ENCODE results near the gene RAB40B.

RAB40B gene

DNA sequence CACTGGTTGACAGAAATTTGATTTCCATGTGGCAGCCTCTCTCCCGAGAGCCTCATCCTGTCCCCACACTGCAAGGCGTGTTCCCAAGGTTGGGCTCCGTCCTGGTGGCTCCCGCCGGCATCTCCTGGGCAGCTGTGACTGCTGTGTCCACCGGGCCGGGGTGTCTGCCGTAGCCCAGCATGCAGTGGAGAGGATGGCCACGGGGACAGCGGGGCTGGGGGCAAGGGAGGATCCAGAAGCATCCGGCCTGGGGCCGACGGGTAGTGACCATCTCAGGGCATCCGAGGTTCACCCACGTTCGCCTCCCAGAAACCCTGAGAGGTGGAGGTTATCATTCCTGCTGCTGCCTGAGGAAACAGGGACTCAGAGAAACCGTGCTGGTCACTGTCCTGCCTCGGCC lies 7.3 kb upstream of the RAB40B start:
- Histone ChIP-seq H3K27me3 (ENCODE audit: control insufficient read depth, insufficient read depth, low read length) (no peaks in the 10 kb centered on the region), H3K4me1 (no peaks in the 10 kb centered on the region), H3K4me3 (ENCODE audit: low read depth, low read length) (no peak overlapping the region), H3K9me3 (ENCODE audit: control insufficient read depth, low read length) (no peaks in the 10 kb centered on the region), H3K27ac (no peak overlapping the region), H2AFZ (no peak overlapping the region), H3K4me2 (ENCODE audit: low read length) (no peak overlapping the region), H3K9ac (no peak overlapping the region), H3K79me2 (no peaks in the 10 kb centered on the region), H3K36me3 (ENCODE audit: control insufficient read depth, insufficient read depth, low read length) (no peaks in the 10 kb centered on the region)
- TF ChIP-seq, protein P1, sequence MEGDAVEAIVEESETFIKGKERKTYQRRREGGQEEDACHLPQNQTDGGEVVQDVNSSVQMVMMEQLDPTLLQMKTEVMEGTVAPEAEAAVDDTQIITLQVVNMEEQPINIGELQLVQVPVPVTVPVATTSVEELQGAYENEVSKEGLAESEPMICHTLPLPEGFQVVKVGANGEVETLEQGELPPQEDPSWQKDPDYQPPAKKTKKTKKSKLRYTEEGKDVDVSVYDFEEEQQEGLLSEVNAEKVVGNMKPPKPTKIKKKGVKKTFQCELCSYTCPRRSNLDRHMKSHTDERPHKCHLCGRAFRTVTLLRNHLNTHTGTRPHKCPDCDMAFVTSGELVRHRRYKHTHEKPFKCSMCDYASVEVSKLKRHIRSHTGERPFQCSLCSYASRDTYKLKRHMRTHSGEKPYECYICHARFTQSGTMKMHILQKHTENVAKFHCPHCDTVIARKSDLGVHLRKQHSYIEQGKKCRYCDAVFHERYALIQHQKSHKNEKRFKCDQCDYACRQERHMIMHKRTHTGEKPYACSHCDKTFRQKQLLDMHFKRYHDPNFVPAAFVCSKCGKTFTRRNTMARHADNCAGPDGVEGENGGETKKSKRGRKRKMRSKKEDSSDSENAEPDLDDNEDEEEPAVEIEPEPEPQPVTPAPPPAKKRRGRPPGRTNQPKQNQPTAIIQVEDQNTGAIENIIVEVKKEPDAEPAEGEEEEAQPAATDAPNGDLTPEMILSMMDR (IDR thresholded peaks at IDR 0.05), result no peak

DNA sequence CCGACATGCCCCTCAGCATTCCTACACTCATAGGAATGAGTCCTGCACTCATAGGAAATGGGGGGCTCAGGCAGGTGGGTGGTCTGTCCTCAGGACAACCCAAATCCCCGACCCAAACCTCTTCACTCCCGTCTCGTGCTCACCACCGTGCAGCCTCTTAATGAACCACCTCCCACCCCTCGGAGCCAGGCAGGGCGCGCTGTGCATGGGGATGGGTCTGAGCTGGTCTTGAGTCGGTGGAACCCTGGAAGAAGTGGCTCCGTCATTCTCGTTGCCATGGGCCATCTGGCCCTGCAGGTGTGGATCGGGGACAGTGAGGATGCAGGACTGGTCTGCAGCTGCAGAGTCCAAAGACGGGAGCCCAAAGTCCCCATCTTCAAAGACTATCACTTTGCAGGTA lies 6.4 kb upstream of the RAB40B start:
- Histone ChIP-seq H2AFZ (no peak overlapping the region), H3K4me2 (ENCODE audit: low read length) (no peak overlapping the region)

DNA sequence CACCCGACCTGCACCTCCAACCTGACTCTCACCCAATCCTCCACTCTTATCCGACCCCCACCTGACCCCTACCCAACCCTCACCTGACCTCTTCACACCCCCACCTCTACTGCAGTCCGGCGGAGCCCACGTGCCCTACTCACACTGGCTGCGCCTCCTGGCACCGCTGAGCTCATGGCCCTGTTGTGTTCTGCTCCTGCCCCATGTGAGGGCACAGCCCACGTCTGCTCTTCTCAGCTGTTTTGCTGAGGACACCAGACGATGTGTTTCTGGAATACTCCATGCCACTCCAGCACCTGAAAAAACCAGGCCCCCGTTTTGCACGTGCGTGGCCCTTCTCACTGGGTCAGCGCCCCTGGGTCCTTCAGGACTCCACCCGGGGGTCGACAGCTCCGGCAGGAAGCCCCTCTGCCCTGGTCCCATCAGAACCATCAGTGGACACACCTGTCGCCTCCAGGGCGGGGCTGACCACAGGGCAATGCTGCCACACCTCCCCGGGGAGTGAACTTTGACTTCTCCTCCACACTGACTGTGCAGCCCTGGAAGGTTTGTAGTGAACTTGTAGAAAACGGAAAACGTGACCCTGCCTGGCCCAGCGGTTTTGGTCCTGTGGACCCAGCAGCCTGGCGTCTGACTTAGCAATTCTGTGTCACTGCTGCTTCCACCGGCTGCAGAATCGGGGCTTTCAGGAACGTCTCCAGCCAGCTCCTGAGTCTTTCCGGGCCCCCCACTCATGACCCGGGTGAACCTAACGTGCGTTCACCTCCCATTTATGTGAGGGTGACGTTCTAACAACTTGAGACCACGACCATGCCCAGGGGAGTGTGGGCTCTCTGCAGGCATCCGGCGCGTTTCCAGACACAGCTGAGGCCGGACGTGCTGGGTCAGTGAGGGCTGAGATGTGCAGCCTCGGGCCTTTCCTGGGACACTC lies 5.7 kb upstream of the RAB40B start:
- TF ChIP-seq, protein P1 (IDR thresholded peaks at IDR 0.05), result no peak
- Histone ChIP-seq H3K4me3 (ENCODE audit: low read depth, low read length) (no peak overlapping the region), H3K36me3 (ENCODE audit: control insufficient read depth, insufficient read depth, low read length) (no peaks in the 10 kb centered on the region), H3K9ac (no peak overlapping the region), H2AFZ (no peak overlapping the region), H3K4me1 (no peaks in the 10 kb centered on the region), H3K27ac (no peak overlapping the region), H3K4me2 (ENCODE audit: low read length) (no peak overlapping the region), H3K9me3 (ENCODE audit: control insufficient read depth, low read length) (no peaks in the 10 kb centered on the region), H3K27me3 (ENCODE audit: control insufficient read depth, insufficient read depth, low read length) (no peaks in the 10 kb centered on the region), H3K79me2 (no peaks in the 10 kb centered on the region)

More for the DNA sequence above, 6.4 kb upstream of the RAB40B start:
- no peaks in the 10 kb centered on the region for H3K9me3 ChIP-seq (ENCODE audit: control insufficient read depth, low read length)
- H3K4me1 ChIP-seq, result no peaks in the 10 kb centered on the region
- TF ChIP-seq, protein P1 (IDR thresholded peaks at IDR 0.05), result no peak
- H3K9ac ChIP-seq, result no peak overlapping the region
- H3K79me2 ChIP-seq, result no peaks in the 10 kb centered on the region
- no peaks in the 10 kb centered on the region for H3K36me3 ChIP-seq (ENCODE audit: control insufficient read depth, insufficient read depth, low read length)
- H3K27me3 ChIP-seq (ENCODE audit: control insufficient read depth, insufficient read depth, low read length), result no peaks in the 10 kb centered on the region
- H3K27ac ChIP-seq, result no peak overlapping the region
- H3K4me3 ChIP-seq (ENCODE audit: low read depth, low read length), result no peak overlapping the region

DNA sequence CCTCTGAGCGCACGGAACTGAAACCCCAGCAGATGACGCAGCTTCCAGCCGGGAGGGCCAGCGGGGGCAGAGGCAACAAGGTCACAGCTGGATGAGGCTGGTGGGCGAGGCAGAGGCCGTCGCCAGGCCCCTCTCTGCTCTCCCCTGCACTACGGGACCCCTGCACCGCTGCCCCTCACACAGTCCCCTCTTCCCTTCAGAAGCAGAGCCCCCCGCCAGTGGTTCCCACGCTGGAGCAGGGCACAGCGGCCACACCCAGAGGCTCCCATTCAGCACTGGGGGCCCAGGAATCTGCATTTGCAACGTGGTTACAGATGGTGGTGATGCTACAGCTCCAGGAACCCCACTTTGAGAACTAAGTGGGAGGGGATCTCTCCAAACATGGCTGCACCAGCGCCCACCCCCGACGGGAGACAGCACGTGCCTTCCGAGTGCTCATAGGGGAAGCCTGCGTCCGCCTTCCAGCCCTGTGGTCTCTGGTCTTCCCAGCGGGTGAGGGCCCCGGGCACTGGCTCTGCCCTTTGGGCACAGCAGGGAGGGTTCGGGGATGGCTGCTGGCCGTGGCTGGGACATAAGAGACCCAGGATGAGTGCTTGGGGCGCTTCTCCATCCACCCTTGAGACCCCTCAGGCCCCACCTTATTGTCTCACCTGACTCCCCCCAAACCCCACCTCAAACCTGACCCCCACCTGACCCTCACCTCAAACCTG lies 4.7 kb upstream of the RAB40B start:
- H3K9me3 ChIP-seq (ENCODE audit: control insufficient read depth, low read length), result no peaks in the 10 kb centered on the region
- TF ChIP-seq, protein P1 (IDR thresholded peaks at IDR 0.05), result no peak
- H3K27me3 ChIP-seq (ENCODE audit: control insufficient read depth, insufficient read depth, low read length), result no peaks in the 10 kb centered on the region
- no peak overlapping the region for H2AFZ ChIP-seq
- H3K27ac ChIP-seq, result no peak overlapping the region
- H3K4me1 ChIP-seq, result no peaks in the 10 kb centered on the region
- no peak overlapping the region for H3K4me3 ChIP-seq (ENCODE audit: low read depth, low read length)
- no peaks in the 10 kb centered on the region for H3K79me2 ChIP-seq
- no peak overlapping the region for H3K9ac ChIP-seq
- H3K4me2 ChIP-seq (ENCODE audit: low read length), result no peak overlapping the region
- H3K36me3 ChIP-seq (ENCODE audit: control insufficient read depth, insufficient read depth, low read length), result no peaks in the 10 kb centered on the region
